IMR-90 (cell line): ENCODE data around the gene PPP1R12C. TPM values are rescaled to one million over a fixed set of nuclear protein-coding genes. Genes with fewer than 3 reads are reported as not detected.

ENCODE experiments used
- ATAC-seq: fragments of 200-7000 bp; cut with Tn5 transposase; 2 replicates; pipeline ENCODE4 v1.9.1; 2020; ENCODE audit warnings: low read depth, mild to moderate bottlenecking, moderate library complexity
- BruUV-seq: library from RNA; stranded (reverse); fragments of 400-500 nt; replicated peaks from 2 replicates; lab custom pipeline; 2021; lab: Mats Ljungman, UMichigan
- CTCF ChIA-PET: fragments of 300-600 bp; formaldehyde crosslinking; extraction: SDS; loops from one replicate; lab custom pipeline; 2021; ENCODE audit warnings: antibody characterized with exemption; lab: Yijun Ruan, JAX
- POLR2A ChIA-PET: fragments of 300-600 bp; sonication (Branson Sonifier 250); formaldehyde crosslinking; loops from one replicate; lab custom pipeline; 2022; ENCODE audit warnings: antibody characterized with exemption; ENCODE audit not compliant: unreplicated experiment; lab: Charles Lee
- DNase-seq: peaks from one replicate; pipeline ENCODE4 v3.0.0; 2013
- H2AFZ ChIP-seq: replicated peaks from 2 replicates; pipeline ENCODE3; 2013; ENCODE audit warnings: low read length, mild to moderate bottlenecking; ENCODE audit not compliant: poor library complexity
- H2AK5ac ChIP-seq: 2 replicates; pipeline ENCODE4 v1.6.1; 2013; ENCODE audit warnings: low read depth, low read length, inconsistent platforms
- H2AK9ac ChIP-seq: replicated peaks from 2 replicates; pipeline ENCODE3; 2013; ENCODE audit warnings: mild to moderate bottlenecking, low read depth, low read length, moderate library complexity; ENCODE audit not compliant: poor library complexity
- H2BK120ac ChIP-seq: 2 replicates; pipeline ENCODE4 v1.6.1; 2013; ENCODE audit warnings: low read depth, low read length, inconsistent platforms
- H2BK15ac ChIP-seq: 3 replicates; pipeline ENCODE4 v1.6.1; 2013; ENCODE audit warnings: low read depth, low read length, inconsistent platforms
- H2BK20ac ChIP-seq: 2 replicates; pipeline ENCODE4 v1.6.1; 2013; ENCODE audit warnings: low read depth, mild to moderate bottlenecking, inconsistent platforms, low read length, moderate library complexity
- H2BK5ac ChIP-seq: 2 replicates; pipeline ENCODE4 v1.6.1; 2013; ENCODE audit warnings: mild to moderate bottlenecking, low read depth, low read length, inconsistent platforms; ENCODE audit not compliant: poor library complexity, severe bottlenecking
- H3K14ac ChIP-seq: replicated peaks from 2 replicates; pipeline ENCODE4 v1.6.1; 2013; ENCODE audit warnings: low read depth, low read length, inconsistent platforms
- H3K18ac ChIP-seq: 2 replicates; pipeline ENCODE4 v1.6.1; 2013; ENCODE audit warnings: low read depth, low read length, control low read depth
- H3K23ac ChIP-seq: 2 replicates; pipeline ENCODE4 v1.6.1; 2013; ENCODE audit warnings: low read depth, low read length, inconsistent platforms
- H3K27ac ChIP-seq: 2 replicates; pipeline ENCODE4 v1.5.1; 2013; ENCODE audit warnings: mild to moderate bottlenecking, control low read depth, low read length; ENCODE audit not compliant: insufficient read depth
- H3K27me3 ChIP-seq: 2 replicates; pipeline ENCODE4 v1.6.1; 2013; ENCODE audit warnings: low read length; ENCODE audit not compliant: control insufficient read depth, insufficient read depth
- H3K36me3 ChIP-seq: 2 replicates; pipeline ENCODE4 v1.6.1; 2013; ENCODE audit warnings: low read length, mixed read lengths; ENCODE audit not compliant: control insufficient read depth, insufficient read depth
- H3K4ac ChIP-seq: 2 replicates; pipeline ENCODE4 v1.6.1; 2013; ENCODE audit warnings: low read depth, low read length, inconsistent platforms
- H3K4me1 ChIP-seq: 2 replicates; pipeline ENCODE4 v1.6.1; 2013; ENCODE audit warnings: low read length, mixed read lengths; ENCODE audit not compliant: control insufficient read depth, insufficient read depth
- H3K4me2 ChIP-seq: 2 replicates; pipeline ENCODE4 v1.6.1; 2013; ENCODE audit warnings: low read depth, mild to moderate bottlenecking, control low read depth, low read length, moderate library complexity
- H3K4me3 ChIP-seq: 2 replicates; pipeline ENCODE4 v1.5.1; 2013; ENCODE audit warnings: low read depth, mild to moderate bottlenecking, control low read depth, low read length, moderate library complexity; ENCODE audit not compliant: insufficient read depth
- H3K56ac ChIP-seq: 2 replicates; pipeline ENCODE4 v1.6.1; 2013; ENCODE audit warnings: low read length, inconsistent platforms; ENCODE audit not compliant: insufficient read depth; ENCODE audit errors: extremely low read depth
- H3K79me1 ChIP-seq, 2 experiments: 2 replicates each; pipeline ENCODE4 v1.6.1; 2013; ENCODE audit warnings: low read length in 2 of 2, inconsistent platforms in 1 of 2, low read depth in 1 of 2
- H3K9ac ChIP-seq: 2 replicates; pipeline ENCODE4 v1.6.1; 2013; ENCODE audit warnings: low read depth, low read length, control low read depth
- H3K9me1 ChIP-seq: 2 replicates; pipeline ENCODE4 v1.6.1; 2013; ENCODE audit warnings: low read length, inconsistent platforms; ENCODE audit not compliant: insufficient read depth
- H3K9me3 ChIP-seq: 2 replicates; pipeline ENCODE4 v1.6.1; 2013; ENCODE audit warnings: low read length; ENCODE audit not compliant: control insufficient read depth, insufficient read depth
- H4K20me1 ChIP-seq: 2 replicates; pipeline ENCODE4 v1.6.1; 2013; ENCODE audit warnings: low read length, inconsistent platforms; ENCODE audit not compliant: insufficient read depth
- H4K5ac ChIP-seq: 2 replicates; pipeline ENCODE4 v1.6.1; 2013; ENCODE audit warnings: mild to moderate bottlenecking, low read depth, low read length, control low read depth
- H4K8ac ChIP-seq, 2 experiments: 2 replicates each; pipeline ENCODE4 v1.6.1; 2013; ENCODE audit warnings: low read depth in 2 of 2, low read length in 2 of 2, control low read depth in 1 of 2, inconsistent platforms in 1 of 2
- H4K91ac ChIP-seq: 2 replicates; pipeline ENCODE4 v1.6.1; 2013; ENCODE audit warnings: low read depth, low read length, inconsistent platforms; ENCODE audit not compliant: insufficient read depth
- BHLHE40 ChIP-seq: fragments of 150-350 bp; IDR thresholded peaks from 2 replicates; pipeline ENCODE4 v1.6.1; 2016; ENCODE audit warnings: mild to moderate bottlenecking, low read depth, low read length
- CEBPB ChIP-seq: IDR thresholded peaks from 2 replicates; pipeline ENCODE4 v1.6.1; 2012; ENCODE audit warnings: low read depth, low read length, improper control_type of control experiment
- CHD1 ChIP-seq: IDR thresholded peaks from 2 replicates; pipeline ENCODE4 v1.6.1; 2012; ENCODE audit warnings: low read depth, low read length, improper control_type of control experiment
- MAFK ChIP-seq: IDR thresholded peaks from 2 replicates; pipeline ENCODE4 v1.6.1; 2012; ENCODE audit warnings: low read depth, low read length, improper control_type of control experiment
- MAZ ChIP-seq: IDR thresholded peaks from 2 replicates; pipeline ENCODE4 v1.6.1; 2012; ENCODE audit warnings: low read depth, mild to moderate bottlenecking, low read length, improper control_type of control experiment, moderate library complexity, borderline replicate concordance
- NFE2L2 ChIP-seq: fragments of 150-350 bp; IDR thresholded peaks from 2 replicates; pipeline ENCODE4 v1.6.1; 2016; ENCODE audit warnings: low read depth, mild to moderate bottlenecking, low read length
- RCOR1 ChIP-seq: IDR thresholded peaks from 2 replicates; pipeline ENCODE4 v1.6.1; 2012; ENCODE audit warnings: mild to moderate bottlenecking, low read length, improper control_type of control experiment; ENCODE audit not compliant: insufficient replicate concordance
- WGBS, 2 experiments: methylation state at CpG; one replicate each; pipeline versions ENCODE4 v1.1.5 to v1.1.7; 2013; ENCODE audit warnings: missing lambda C conversion rate in 2 of 2; ENCODE audit not compliant: insufficient read length in 1 of 2; ENCODE audit errors: extremely low coverage in 2 of 2; 5-methylcytosine and 5-hydroxymethylcytosine counted together
- dilution Hi-C: fragments of 300-500 bp; cut with HindIII; formaldehyde crosslinking; loops from one replicate; pipeline ENCODE4 v1.14.3; 2018; ENCODE audit warnings: low sequenced_read_pairs; ENCODE audit not compliant: unreplicated experiment
- in situ Hi-C: fragments of 300-500 bp; cut with MboI; formaldehyde crosslinking; loops from 3 replicates; pipeline ENCODE4 v1.14.3; 2019; ENCODE audit warnings: low sequenced_read_pairs, inconsistent platforms, mixed read lengths
- intact Hi-C: fragments of 100-400 bp; cut with micrococcal nuclease; formaldehyde crosslinking; loops from 2 replicates; pipeline ENCODE4 v1.10.0; 2022
- polyA plus RNA-seq, 3 experiments: library from polyadenylated mRNA; depleted of rRNA; stranded (reverse); fragments of >200 nt; gene quantifications; 2 replicates each; pipeline ENCODE4 v1.2.3, GENCODE V29; 2012; ENCODE audit warnings: low replicate concordance in 1 of 3
- total RNA-seq: library from RNA; depleted of rRNA; stranded (reverse); fragments of >200 nt; gene quantifications from 2 replicates; pipeline ENCODE4 v1.2.3, GENCODE V29; 2012
- TF ChIP-seq, protein P1 (sequence below): fragments of 150-350 bp; IDR thresholded peaks from 2 replicates; pipeline ENCODE4 v1.6.1; 2017; ENCODE audit warnings: mild to moderate bottlenecking, antibody characterized with exemption, low read length, low read depth
- TF ChIP-seq, protein P2 (sequence below): fragments of 150-350 bp; IDR thresholded peaks from 2 replicates; pipeline ENCODE4 v1.6.1; 2016; ENCODE audit warnings: low read depth, mild to moderate bottlenecking, low read length, moderate library complexity, borderline replicate concordance

The PPP1R12C gene
- total and polyA plus RNA-seq, 2 of the 4 experiments (the other 2 are of a cell fraction) = 21.5 to 81.4 TPM

DNA sequence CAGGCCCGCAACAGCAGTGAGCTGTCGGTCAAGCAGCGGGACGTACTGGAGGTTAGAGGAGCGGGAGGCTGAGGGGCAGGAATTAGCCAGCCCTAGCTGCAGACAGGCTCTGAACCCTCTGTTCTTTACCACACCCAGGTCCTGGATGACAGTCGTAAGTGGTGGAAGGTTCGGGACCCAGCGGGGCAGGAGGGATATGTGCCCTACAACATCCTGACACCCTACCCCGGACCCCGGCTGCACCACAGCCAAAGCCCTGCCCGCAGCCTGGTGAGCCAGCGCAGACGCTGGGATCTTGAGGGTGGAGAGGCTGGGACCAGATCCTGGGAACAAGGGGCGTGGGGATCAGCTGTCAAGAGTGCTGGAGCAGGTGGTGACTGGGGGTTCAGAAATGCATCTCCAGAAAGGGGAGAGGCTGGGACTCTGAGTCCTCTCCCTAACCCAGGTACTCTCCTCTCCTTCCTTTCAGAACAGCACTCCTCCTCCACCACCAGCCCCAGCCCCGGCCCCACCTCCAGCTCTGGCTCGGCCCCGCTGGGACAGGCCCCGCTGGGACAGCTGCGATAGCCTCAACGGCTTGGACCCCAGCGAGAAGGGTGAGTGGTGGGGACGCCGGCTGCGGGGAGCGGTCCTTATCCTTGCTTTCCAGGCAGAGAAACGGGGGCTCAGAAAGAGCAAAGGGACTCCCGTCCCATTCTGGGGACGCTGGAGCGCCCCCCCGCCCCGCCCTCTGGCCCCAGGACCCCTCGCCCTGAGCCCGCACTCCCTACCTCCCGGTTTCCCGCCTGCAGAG lies 31.3 kb downstream of the PPP1R12C start:
- H4K5ac ChIP-seq = no peak overlapping the region
- intact Hi-C loops = loop anchor here (10.0 kb wide), 1 partner anchor 621 kb away; the partner anchor contains the start of gene LENG9
- peak overlapping the region; percentile 49 for H3K4me3 ChIP-seq
- peak overlapping the region; percentile 24 for H2AK9ac ChIP-seq
- H3K23ac ChIP-seq = 0 out of 2 replicates have a peak overlapping the region, but pooled peaks have one; percentile 4
- H3K18ac ChIP-seq = no peak overlapping the region
- no peak overlapping the region for H3K4ac ChIP-seq
- no TSS peak for BruUV-seq
- no peak overlapping the region for H2AK5ac ChIP-seq
- peaks cover 9% of the 10 kb centered on the region; the same call in 1 of the 2 replicates for H3K36me3 ChIP-seq
- ATAC-seq (no peak), DNase-seq (no peak)
- peaks cover 7% of the 10 kb centered on the region; the same call in 1 of the 2 replicates for H3K9me3 ChIP-seq
- no peak overlapping the region for H3K9ac ChIP-seq
- ChIA-PET POLR2A (no interaction called here), CTCF (no interaction called here)
- no peaks in the 10 kb centered on the region; the same call in 1 of the 2 replicates for H3K9me1 ChIP-seq
- H3K27me3 ChIP-seq = peaks cover 43% of the 10 kb centered on the region
- TF ChIP-seq, protein P1, sequence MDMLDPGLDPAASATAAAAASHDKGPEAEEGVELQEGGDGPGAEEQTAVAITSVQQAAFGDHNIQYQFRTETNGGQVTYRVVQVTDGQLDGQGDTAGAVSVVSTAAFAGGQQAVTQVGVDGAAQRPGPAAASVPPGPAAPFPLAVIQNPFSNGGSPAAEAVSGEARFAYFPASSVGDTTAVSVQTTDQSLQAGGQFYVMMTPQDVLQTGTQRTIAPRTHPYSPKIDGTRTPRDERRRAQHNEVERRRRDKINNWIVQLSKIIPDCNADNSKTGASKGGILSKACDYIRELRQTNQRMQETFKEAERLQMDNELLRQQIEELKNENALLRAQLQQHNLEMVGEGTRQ = no peak
- TF ChIP-seq RCOR1 (no peak), MAZ (no peak), NFE2L2 (no peak), MAFK (no peak), BHLHE40 (no peak), CEBPB (no peak), CHD1 (no peak)
- TF ChIP-seq, protein P2, sequence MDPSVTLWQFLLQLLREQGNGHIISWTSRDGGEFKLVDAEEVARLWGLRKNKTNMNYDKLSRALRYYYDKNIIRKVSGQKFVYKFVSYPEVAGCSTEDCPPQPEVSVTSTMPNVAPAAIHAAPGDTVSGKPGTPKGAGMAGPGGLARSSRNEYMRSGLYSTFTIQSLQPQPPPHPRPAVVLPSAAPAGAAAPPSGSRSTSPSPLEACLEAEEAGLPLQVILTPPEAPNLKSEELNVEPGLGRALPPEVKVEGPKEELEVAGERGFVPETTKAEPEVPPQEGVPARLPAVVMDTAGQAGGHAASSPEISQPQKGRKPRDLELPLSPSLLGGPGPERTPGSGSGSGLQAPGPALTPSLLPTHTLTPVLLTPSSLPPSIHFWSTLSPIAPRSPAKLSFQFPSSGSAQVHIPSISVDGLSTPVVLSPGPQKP = no peak
- H4K20me1 ChIP-seq = peaks cover 38% of the 10 kb centered on the region
- H3K4me1 ChIP-seq = peaks cover 12% of the 10 kb centered on the region; the same call in 1 of the 2 replicates
- no peak overlapping the region for H4K91ac ChIP-seq
- peaks cover 0 to 12% of the 10 kb centered on the region in 2 experiments; a peak in 2 of 4 replicates for H3K79me1 ChIP-seq
- no peak overlapping the region for H4K8ac ChIP-seq
- in situ Hi-C loops = no loop called here
- H2BK15ac ChIP-seq = no peak overlapping the region
- no peak overlapping the region for H3K27ac ChIP-seq
- peak overlapping the region; percentile 94 for H2AFZ ChIP-seq
- no peak overlapping the region for H3K56ac ChIP-seq
- H2BK20ac ChIP-seq = no peak overlapping the region
- H3K14ac ChIP-seq = no peak overlapping the region
- no peak overlapping the region; the same call in 1 of the 2 replicates for H3K4me2 ChIP-seq
- dilution Hi-C loops = no loop called here
- no peak overlapping the region for H2BK120ac ChIP-seq
- no peak overlapping the region for H2BK5ac ChIP-seq
- WGBS, 2 experiments = 3% methylated on average over 8 of the region's 35 CpGs; no CpG with 5 or more reads in 1 of the 2 experiments
